Heart left ventricle (tissue), 16 donors: ENCODE data around the gene BRSK2. TPM values are rescaled to one million over a fixed set of nuclear protein-coding genes. Genes with fewer than 3 reads are reported as not detected.
A peak's percentile ranks its signal among the peaks of the same experiment; 100 is the strongest.

Source experiments
- ATAC-seq, 4 donors: fragments of 200-7000 bp; cut with Tn5 transposase; one replicate each; pipeline ENCODE4 v1.9.1; 2020 to 2022; ENCODE audit warnings: moderate library complexity in 4 of 4, mild to moderate bottlenecking in 3 of 4, moderate number of reproducible peaks in 1 of 4
- DNase-seq, 5 donors: peaks; one replicate each; pipeline ENCODE4 v3.0.0-alpha.2; 2020
- H3K27ac ChIP-seq, 12 donors: fragments of 200-600 bp; sonication (generic) in 4 of 12; one replicate each; pipeline versions ENCODE4 v1.5.0 to v1.8.0; 2016 to 2022; ENCODE audit warnings: mild to moderate bottlenecking in 2 of 12
- H3K27me3 ChIP-seq, 9 donors: fragments of 200-600 bp; sonication (generic) in 2 of 9; one replicate each; pipeline versions ENCODE4 v1.5.1 to v1.8.0; 2016 to 2022; ENCODE audit warnings: mild to moderate bottlenecking in 3 of 9
- H3K36me3 ChIP-seq, 9 donors: fragments of 200-600 bp; sonication (generic) in 2 of 9; one replicate each; pipeline versions ENCODE4 v1.5.0 to v1.8.0; 2018 to 2022; ENCODE audit warnings: mild to moderate bottlenecking in 2 of 9
- H3K4me1 ChIP-seq, 12 donors: fragments of 200-600 bp; sonication (generic) in 4 of 12; one replicate each; pipeline versions ENCODE4 v1.5.0 to v1.8.0; 2016 to 2022; ENCODE audit warnings: mild to moderate bottlenecking in 3 of 12
- H3K4me3 ChIP-seq, 12 donors: fragments of 200-600 bp; sonication (generic) in 4 of 12; one replicate each; pipeline versions ENCODE4 v1.5.0 to v1.8.0; 2017 to 2022; ENCODE audit warnings: mild to moderate bottlenecking in 9 of 12, moderate library complexity in 4 of 12
- H3K9me3 ChIP-seq, 12 donors: fragments of 200-600 bp; sonication (generic) in 4 of 12; one replicate each; pipeline versions ENCODE4 v1.5.0 to v1.8.0; 2016 to 2022; ENCODE audit warnings: mild to moderate bottlenecking in 1 of 12
- POLR2A ChIP-seq, 2 donors: fragments of 450-650 bp; IDR thresholded peaks; one replicate each; pipeline ENCODE4 v1.6.1; 2017; ENCODE audit warnings: antibody characterized with exemption in 2 of 2, mild to moderate bottlenecking in 2 of 2, moderate library complexity in 2 of 2
- WGBS, 4 donors: extraction: QIAGEN DNeasy Blood & Tissue Kit in 2 of 4; methylation state at CpG; one replicate each; pipeline versions ENCODE4 v1.1.5 to v1.1.7; 2013 to 2018; 5-methylcytosine and 5-hydroxymethylcytosine counted together
- intact Hi-C, 10 donors: fragments of 100-400 bp; cut with DNase I; formaldehyde crosslinking; loops; one replicate each; pipeline versions ENCODE4 v1.11.1 to v1.14.2; 2022
- polyA plus RNA-seq, 2 donors: library from polyadenylated mRNA; stranded (reverse); fragments of 200-250 nt; gene quantifications; one replicate each; pipeline ENCODE4 v1.2.3, GENCODE V29; 2013
- total RNA-seq, 9 donors: library from RNA; depleted of rRNA in 2 of 9; stranded (reverse); fragments of >200 nt in 2 of 9; fragmentation: NEBNext Ultra II Directional in 3 of 9; extraction: Animal tissue kit (Norgen Biotek cat#: 25700) in 3 of 9; gene quantifications; one replicate each; pipeline versions ENCODE4 v1.1.0 to v1.2.4, GENCODE V29; 2016 to 2023
- TF ChIP-seq, protein P1 (sequence below), 12 donors: fragments of 200-600 bp; sonication (generic) in 4 of 12; IDR thresholded peaks; one replicate each; pipeline versions ENCODE4 v1.5.0 to v1.8.0; 2018 to 2022; ENCODE audit warnings: antibody characterized with exemption in 12 of 12, mild to moderate bottlenecking in 5 of 12
- donor health status: ischemic (EF 13 %, LVEDD 7.1; RV severe dilation, severe dysfunction).
- donor health status: healthy with polysubstance abuse.
- donor health status: DM: no; HTN: yes; CAD: no.
- donor health status: DM: no; HTN: no; CAD: no.
- donor health status: ischemic (EF 25% LVEDD 6.9; RV normal size, moderate dysfunction).
- donor health status: ischemic (EF 25% LVEDD 5.7; RV mildly dilated, moderate dysfunction).
- donor health status: healthy.
- donor health status: DM: yes; HTN: yes; CAD: no.
- donor health status: ischemic (EF 35%, LVEDD 5.7; RV mildly dilated, moderate dysfunction).
- donor health status: nonischemic (EF 11% LVEDD 7.7; RV severe dilation, severe dysfunction).
- donor health status: DM: yes; HTN: yes; CAD: no.
- donor health status: PGD.
- donor health status: ischemic (EF 29% LVEDD 5.4; RV normal size, mild dysfunction).
- donor health status: nonischemic (EF 23%, LVEDD 6.1; RV moderate dilation, normal function).

The BRSK2 gene
- total and polyA plus RNA-seq, 11 donors = 0.16 to 1.3 (median 0.61) TPM; not detected in 1

- Histone ChIP-seq H3K4me1 (peaks cover 0 to 13% (median 5%) of the 10 kb centered on the region in 12 donors), H3K27me3 (peaks cover 0 to 10% (median 0%) of the 10 kb centered on the region in 9 donors), H3K9me3 (peaks cover 0 to 11% (median 0%) of the 10 kb centered on the region in 12 donors), H3K36me3 (no peaks in the 10 kb centered on the region), H3K4me3 (peak overlapping the region; percentile 31 to 69 (median 56)), H3K27ac (peak overlapping the region in 11 of 12 donors; percentile 9 to 80 (median 72))
- intact Hi-C loops = loop anchor here in 3 of 10 donors (5.0 to 10.0 kb wide), 3 partner anchors 41 to 132 kb away; no protein-coding TSS in a partner anchor
- peak; percentile 85 to 89 (median 87) for DNase-seq
- TF ChIP-seq, protein P1, sequence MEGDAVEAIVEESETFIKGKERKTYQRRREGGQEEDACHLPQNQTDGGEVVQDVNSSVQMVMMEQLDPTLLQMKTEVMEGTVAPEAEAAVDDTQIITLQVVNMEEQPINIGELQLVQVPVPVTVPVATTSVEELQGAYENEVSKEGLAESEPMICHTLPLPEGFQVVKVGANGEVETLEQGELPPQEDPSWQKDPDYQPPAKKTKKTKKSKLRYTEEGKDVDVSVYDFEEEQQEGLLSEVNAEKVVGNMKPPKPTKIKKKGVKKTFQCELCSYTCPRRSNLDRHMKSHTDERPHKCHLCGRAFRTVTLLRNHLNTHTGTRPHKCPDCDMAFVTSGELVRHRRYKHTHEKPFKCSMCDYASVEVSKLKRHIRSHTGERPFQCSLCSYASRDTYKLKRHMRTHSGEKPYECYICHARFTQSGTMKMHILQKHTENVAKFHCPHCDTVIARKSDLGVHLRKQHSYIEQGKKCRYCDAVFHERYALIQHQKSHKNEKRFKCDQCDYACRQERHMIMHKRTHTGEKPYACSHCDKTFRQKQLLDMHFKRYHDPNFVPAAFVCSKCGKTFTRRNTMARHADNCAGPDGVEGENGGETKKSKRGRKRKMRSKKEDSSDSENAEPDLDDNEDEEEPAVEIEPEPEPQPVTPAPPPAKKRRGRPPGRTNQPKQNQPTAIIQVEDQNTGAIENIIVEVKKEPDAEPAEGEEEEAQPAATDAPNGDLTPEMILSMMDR (IDR thresholded peaks at IDR 0.05) = no peak
- no peak for TF ChIP-seq POLR2A (IDR thresholded peaks at IDR 0.05)
- WGBS, 4 donors = 0 to 5% (median 1%) methylated on average over 17 to 56 of the region's 56 CpGs
- peak; percentile 70 to 96 (median 91) for ATAC-seq
Observed at GRCh38 chr11:1382831-1383607, 6.7 kb upstream of the BRSK2 start.

DNA sequence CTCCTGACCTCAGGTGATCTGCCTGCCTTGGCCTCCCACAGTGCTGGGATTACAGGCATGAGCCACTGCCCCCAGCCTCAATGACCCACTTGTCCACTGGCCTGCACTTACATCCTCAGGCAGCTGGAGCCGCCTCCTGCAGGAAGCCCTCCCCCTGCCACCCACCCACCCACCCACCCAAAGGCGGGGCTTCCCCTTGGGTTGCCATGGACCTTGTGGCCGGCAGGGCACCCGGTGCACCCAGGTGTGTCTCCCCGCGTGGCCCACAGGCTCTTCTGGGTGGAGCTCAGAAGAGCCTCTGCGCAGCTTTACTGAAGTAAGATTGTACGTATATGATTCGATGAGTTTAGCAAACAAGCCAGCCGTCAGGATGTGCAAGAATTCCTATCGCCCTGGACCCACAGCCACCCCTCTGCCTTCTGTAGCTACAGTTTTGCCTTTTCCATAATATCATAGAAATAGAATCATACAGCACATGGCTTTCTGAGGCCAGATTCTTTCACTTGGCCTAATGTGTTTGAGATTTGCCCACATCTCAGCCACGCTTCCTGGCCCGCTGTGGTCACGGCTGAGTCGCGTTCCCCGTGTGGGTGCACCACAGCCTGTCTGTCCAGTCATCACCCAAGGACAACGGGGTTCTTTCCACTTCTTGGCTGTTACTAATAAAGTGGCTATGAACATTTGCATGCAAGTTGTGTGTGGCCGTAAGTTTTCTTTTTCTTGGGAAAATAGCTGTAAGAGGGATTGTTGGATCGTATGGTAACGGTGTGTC is 5.3 kb upstream of the BRSK2 start:
- H3K4me3 ChIP-seq = no peak overlapping the region
- H3K4me1 ChIP-seq = peaks cover 0 to 22% (median 13%) of the 10 kb centered on the region in 12 donors
- H3K36me3 ChIP-seq = no peaks in the 10 kb centered on the region
- TF ChIP-seq, protein P1 (IDR thresholded peaks at IDR 0.05) = no peak
- peaks cover 0 to 11% (median 0%) of the 10 kb centered on the region in 12 donors for H3K9me3 ChIP-seq
- H3K27ac ChIP-seq = no peak overlapping the region
- peaks cover 0 to 19% (median 0%) of the 10 kb centered on the region in 9 donors for H3K27me3 ChIP-seq
- WGBS, 4 donors = 74 to 85% (median 81%) methylated on average over 18 to 21 of the region's 21 CpGs
- DNase-seq = peak in 2 of 5 donors; percentile 18 to 23
- no peak for ATAC-seq
- intact Hi-C loops = loop anchor here in 3 of 10 donors (5.0 to 10.0 kb wide), 3 partner anchors 42 to 130 kb away; no protein-coding TSS in a partner anchor

DNA sequence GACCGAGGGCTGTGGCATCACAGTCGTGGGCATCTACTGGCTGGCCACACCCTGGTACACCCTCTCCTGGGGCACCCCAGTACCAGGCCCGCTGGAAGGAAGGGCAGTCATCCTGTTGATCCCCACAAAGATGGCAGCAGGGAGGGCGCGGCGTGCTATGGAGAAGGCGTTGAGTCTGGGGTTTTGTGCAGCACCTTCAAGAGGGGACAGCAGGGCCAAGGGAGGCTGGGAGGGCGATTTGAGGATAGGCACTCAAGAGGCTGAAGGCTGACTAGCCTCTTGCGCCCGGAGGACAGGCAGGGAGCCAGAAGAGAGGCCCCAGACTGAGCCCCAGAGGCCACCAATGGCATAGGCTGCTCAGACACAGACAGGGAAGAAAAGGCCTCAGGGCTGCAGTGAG is 2.2 kb upstream of the BRSK2 start:
- 88 to 92% (median 90%) methylated on average over 10 of the region's 10 CpGs for WGBS, 4 donors
- Histone ChIP-seq H3K27me3 (peaks cover 9 to 39% (median 19%) of the 10 kb centered on the region in 9 donors), H3K4me1 (peaks cover 0 to 35% (median 16%) of the 10 kb centered on the region in 12 donors), H3K36me3 (no peaks in the 10 kb centered on the region), H3K27ac (no peak overlapping the region), H3K4me3 (no peak overlapping the region), H3K9me3 (no peaks in the 10 kb centered on the region)
- TF ChIP-seq POLR2A (IDR thresholded peaks at IDR 0.05) = no peak
- TF ChIP-seq, protein P1 (IDR thresholded peaks at IDR 0.05) = no peak
- DNase-seq (peak in 3 of 5 donors; percentile 18 to 45 (median 19)), ATAC-seq (no peak)
- intact Hi-C loops = loop anchor here in 3 of 10 donors (5.0 to 10.0 kb wide), 4 partner anchors 50 to 127 kb away; partner anchors contain the start of gene TOLLIP (in 1 of the 3)
